GM06990 (cell line): ENCODE measurements around the gene AHNAK.

ENCODE experiments used
- DNase-seq: peaks from one replicate; pipeline ENCODE4 v3.0.0-alpha.2; 2011; ENCODE audit not compliant: insufficient read length; ENCODE audit errors: extremely low read depth
- H3K27me3 ChIP-seq: replicated peaks from 2 replicates; pipeline ENCODE4 v1.6.0; 2011; ENCODE audit warnings: low read length; ENCODE audit not compliant: control insufficient read depth, insufficient read depth
- H3K36me3 ChIP-seq: 2 replicates; pipeline ENCODE4 v1.5.1; 2011; ENCODE audit warnings: low read length; ENCODE audit not compliant: control insufficient read depth, insufficient read depth
- H3K4me3 ChIP-seq: replicated peaks from 2 replicates; pipeline ENCODE4 v1.5.1; 2011; ENCODE audit warnings: low read depth, mild to moderate bottlenecking, control low read depth, low read length
- CTCF ChIP-seq: IDR thresholded peaks from 2 replicates; pipeline ENCODE4 v1.5.1; 2011; ENCODE audit warnings: low read length, control low read depth, mild to moderate bottlenecking, inconsistent platforms; ENCODE audit not compliant: insufficient read depth, poor library complexity, severe bottlenecking

The AHNAK gene

GRCh38 chr11:62542750-62543567, 3.6 kb downstream of the AHNAK start:
- Histone ChIP-seq H3K4me3 (peak overlapping the region; percentile 70), H3K36me3 (no peaks in the 10 kb centered on the region), H3K27me3 (no peaks in the 10 kb centered on the region)
- TF ChIP-seq CTCF: peak; percentile 99
- peak; percentile 83 for DNase-seq

- H3K4me3 ChIP-seq: peak overlapping the region; percentile 12
- no peak for DNase-seq
- TF ChIP-seq CTCF: no peak
- no peaks in the 10 kb centered on the region for H3K27me3 ChIP-seq
- H3K36me3 ChIP-seq: no peaks in the 10 kb centered on the region
Observed at GRCh38 chr11:62542111-62542745, 4.4 kb downstream of the AHNAK start.

GRCh38 chr11:62540804-62541701, 5.6 kb downstream of the AHNAK start:
- H3K27me3 ChIP-seq: no peaks in the 10 kb centered on the region
- DNase-seq: peak; percentile 79
- no peaks in the 10 kb centered on the region; the same call in 1 of the 2 replicates for H3K36me3 ChIP-seq
- peak overlapping the region; percentile 31 for H3K4me3 ChIP-seq
- no peak for TF ChIP-seq CTCF

GRCh38 chr11:62539238-62539925, 7.2 kb downstream of the AHNAK start:
- Histone ChIP-seq H3K4me3 (no peak overlapping the region), H3K36me3 (peaks cover 1% of the 10 kb centered on the region), H3K27me3 (no peaks in the 10 kb centered on the region)
- no peak for DNase-seq
- no peak for TF ChIP-seq CTCF

GRCh38 chr11:62538470-62539237, 8.0 kb downstream of the AHNAK start:
- H3K27me3 ChIP-seq: no peaks in the 10 kb centered on the region
- peaks cover 3% of the 10 kb centered on the region for H3K36me3 ChIP-seq
- DNase-seq: no peak
- no peak for TF ChIP-seq CTCF
- no peak overlapping the region for H3K4me3 ChIP-seq
